Trophoblast cell (in vitro differentiated cells and primary cell): ENCODE measurements around the gene ESD.
"Not testable (repeated sequence)": the region's sequence is repeated elsewhere in the genome, so short reads cannot be mapped to it uniquely, and the experiment has no call there.

Experiments
- DNase-seq, 2 donors: peaks; one replicate each; pipeline ENCODE4 v3.0.0-alpha.2; 2016
- H2AFZ ChIP-seq: 2 replicates; pipeline ENCODE4 v1.6.1; 2013; ENCODE audit warnings: low read length, moderate library complexity, mild to moderate bottlenecking; ENCODE audit not compliant: insufficient read depth, poor library complexity
- H2AK5ac ChIP-seq: 2 replicates; pipeline ENCODE4 v1.6.1; 2013; ENCODE audit warnings: mild to moderate bottlenecking, low read length
- H2BK120ac ChIP-seq: 2 replicates; pipeline ENCODE4 v1.6.1; 2013; ENCODE audit warnings: low read length, mild to moderate bottlenecking, moderate library complexity; ENCODE audit not compliant: insufficient read depth, poor library complexity
- H2BK12ac ChIP-seq: 2 replicates; pipeline ENCODE4 v1.6.1; 2013; ENCODE audit warnings: mild to moderate bottlenecking, low read length, moderate library complexity
- H2BK5ac ChIP-seq: 2 replicates; pipeline ENCODE4 v1.6.1; 2013; ENCODE audit warnings: low read length, low read depth, moderate library complexity, mild to moderate bottlenecking; ENCODE audit not compliant: poor library complexity
- H3K14ac ChIP-seq: 2 replicates; pipeline ENCODE4 v1.6.1; 2013; ENCODE audit warnings: mild to moderate bottlenecking, low read length
- H3K18ac ChIP-seq: 2 replicates; pipeline ENCODE4 v1.6.1; 2013; ENCODE audit warnings: mild to moderate bottlenecking, low read length
- H3K23ac ChIP-seq: 2 replicates; pipeline ENCODE4 v1.6.1; 2013; ENCODE audit warnings: low read length
- H3K27ac ChIP-seq: 2 replicates; pipeline ENCODE4 v1.5.1; 2013; ENCODE audit warnings: low read depth, mild to moderate bottlenecking, inconsistent platforms, low read length, moderate library complexity
- H3K27me3 ChIP-seq: 2 replicates; pipeline ENCODE4 v1.6.1; 2013; ENCODE audit warnings: inconsistent platforms, mild to moderate bottlenecking, low read length, moderate library complexity; ENCODE audit not compliant: insufficient read depth
- H3K36me3 ChIP-seq, 2 experiments: 1 replicate in 1 of 2; 2 replicates in 1 of 2; pipeline ENCODE4 v1.6.1; 2013; ENCODE audit warnings: low read length in 2 of 2, mild to moderate bottlenecking in 2 of 2, moderate library complexity in 1 of 2; ENCODE audit not compliant: insufficient read depth in 2 of 2, control insufficient read depth in 1 of 2
- H3K4ac ChIP-seq: 2 replicates; pipeline ENCODE4 v1.6.1; 2013; ENCODE audit warnings: low read depth, mild to moderate bottlenecking, low read length, moderate library complexity
- H3K4me1 ChIP-seq, 2 experiments: 1 replicate in 1 of 2; 2 replicates in 1 of 2; pipeline ENCODE4 v1.6.1; 2013; ENCODE audit warnings: low read length in 2 of 2, mild to moderate bottlenecking in 2 of 2, moderate library complexity in 1 of 2; ENCODE audit not compliant: insufficient read depth in 2 of 2, control insufficient read depth in 1 of 2
- H3K4me2 ChIP-seq: 2 replicates; pipeline ENCODE4 v1.6.1; 2013; ENCODE audit warnings: inconsistent platforms, mild to moderate bottlenecking, low read length, moderate library complexity
- H3K4me3 ChIP-seq: 2 replicates; pipeline ENCODE4 v1.5.1; 2013; ENCODE audit warnings: mild to moderate bottlenecking, low read depth, low read length, inconsistent platforms
- H3K79me1 ChIP-seq: one replicate; pipeline ENCODE4 v1.6.1; 2013; ENCODE audit warnings: low read length
- H3K79me2 ChIP-seq: 2 replicates; pipeline ENCODE4 v1.6.1; 2013; ENCODE audit warnings: low read length, mild to moderate bottlenecking; ENCODE audit not compliant: control insufficient read depth, insufficient read depth, poor library complexity
- H3K9ac ChIP-seq: 2 replicates; pipeline ENCODE4 v1.6.1; 2013; ENCODE audit warnings: mild to moderate bottlenecking, low read length
- H3K9me3 ChIP-seq: 2 replicates; pipeline ENCODE4 v1.6.1; 2013; ENCODE audit warnings: low read depth, mild to moderate bottlenecking, control low read depth, inconsistent platforms, low read length; ENCODE audit not compliant: insufficient read depth
- H4K12ac ChIP-seq: 2 replicates; pipeline ENCODE4 v1.6.1; 2013; ENCODE audit warnings: low read depth, mild to moderate bottlenecking, low read length, moderate library complexity
- H4K8ac ChIP-seq: 2 replicates; pipeline ENCODE4 v1.6.1; 2013; ENCODE audit warnings: low read depth, mild to moderate bottlenecking, low read length, moderate library complexity
- H4K91ac ChIP-seq: one replicate; pipeline ENCODE4 v1.6.1; 2013; ENCODE audit warnings: low read depth, mild to moderate bottlenecking, low read length, moderate library complexity
- WGBS: extraction: QIAGEN DNeasy Blood & Tissue Kit; methylation state at CpG from one replicate; pipeline ENCODE4 v1.1.7; 2013; ENCODE audit warnings: missing lambda C conversion rate; ENCODE audit not compliant: insufficient read length, insufficient coverage; ENCODE audit errors: extremely low coverage; 5-methylcytosine and 5-hydroxymethylcytosine counted together

ESD gene

GRCh38 chr13:46773541-46773940 lies 23.4 kb downstream of the ESD start:
- DNase-seq = no peak
- no peaks in the 10 kb centered on the region for H3K79me1 ChIP-seq
- no peak overlapping the region for H3K4me2 ChIP-seq
- WGBS = no CpG with 5 or more reads among the region's 2 CpGs
- H3K23ac ChIP-seq = no peak overlapping the region
- H3K14ac ChIP-seq = no peak overlapping the region
- H3K4me3 ChIP-seq = no peak overlapping the region
- no peak overlapping the region for H2BK5ac ChIP-seq
- H3K27ac ChIP-seq = no peak overlapping the region
- H2BK120ac ChIP-seq = no peak overlapping the region
- no peak overlapping the region for H4K12ac ChIP-seq
- H3K9me3 ChIP-seq = no peaks in the 10 kb centered on the region
- H2BK12ac ChIP-seq = no peak overlapping the region
- H4K8ac ChIP-seq = no peak overlapping the region
- peaks cover 0 to 2% of the 10 kb centered on the region in 2 experiments for H3K36me3 ChIP-seq
- no peaks in the 10 kb centered on the region for H3K4me1 ChIP-seq
- H3K27me3 ChIP-seq = no peaks in the 10 kb centered on the region
- no peak overlapping the region for H3K9ac ChIP-seq
- no peak overlapping the region for H2AFZ ChIP-seq
- no peaks in the 10 kb centered on the region for H3K79me2 ChIP-seq
- no peak overlapping the region for H3K4ac ChIP-seq
- no peak overlapping the region for H3K18ac ChIP-seq
- no peak overlapping the region for H2AK5ac ChIP-seq
- H4K91ac ChIP-seq = no peak overlapping the region

- Histone ChIP-seq H3K79me2 (no peaks in the 10 kb centered on the region), H2BK5ac (no peak overlapping the region), H2BK12ac (no peak overlapping the region), H3K27me3 (no peaks in the 10 kb centered on the region), H3K18ac (no peak overlapping the region), H3K4ac (no peak overlapping the region), H3K23ac (no peak overlapping the region), H4K91ac (no peak overlapping the region), H3K4me2 (no peak overlapping the region), H3K9me3 (no peaks in the 10 kb centered on the region), H2BK120ac (no peak overlapping the region), H3K14ac (no peak overlapping the region), H2AFZ (no peak overlapping the region), H3K36me3 (peaks cover 0 to 2% of the 10 kb centered on the region in 2 experiments), H4K8ac (no peak overlapping the region), H4K12ac (no peak overlapping the region), H3K4me3 (no peak overlapping the region), H3K9ac (no peak overlapping the region), H2AK5ac (no peak overlapping the region), H3K4me1 (no peaks in the 10 kb centered on the region), H3K79me1 (no peaks in the 10 kb centered on the region), H3K27ac (no peak overlapping the region)
- DNase-seq = no peak
Measured at GRCh38 chr13:46771693-46772092, 25.3 kb downstream of the ESD start.

- H3K4me2 ChIP-seq, H3K23ac ChIP-seq, H3K79me2 ChIP-seq, H3K4me3 ChIP-seq, H3K9ac ChIP-seq, DNase-seq, H2BK5ac ChIP-seq, H3K18ac ChIP-seq, H2AK5ac ChIP-seq, H4K12ac ChIP-seq, H4K8ac ChIP-seq, H2AFZ ChIP-seq, H3K4ac ChIP-seq, H3K79me1 ChIP-seq, H3K27ac ChIP-seq, H3K14ac ChIP-seq, H2BK12ac ChIP-seq, H3K4me1 ChIP-seq, H3K9me3 ChIP-seq, H2BK120ac ChIP-seq, H3K36me3 ChIP-seq, H3K27me3 ChIP-seq, H4K91ac ChIP-seq: not testable (repeated sequence)
- no CpG with 5 or more reads among the region's 4 CpGs for WGBS
Measured at GRCh38 chr13:46769925-46770324, 27.0 kb downstream of the ESD start.

- no peaks in the 10 kb centered on the region for H3K79me1 ChIP-seq
- H2AK5ac ChIP-seq = no peak overlapping the region
- H3K9ac ChIP-seq = no peak overlapping the region
- H3K4me2 ChIP-seq = no peak overlapping the region
- no peak overlapping the region for H3K27ac ChIP-seq
- no peak overlapping the region for H4K8ac ChIP-seq
- H2AFZ ChIP-seq = no peak overlapping the region
- no CpG with 5 or more reads among the region's 5 CpGs for WGBS
- H3K4me3 ChIP-seq = no peak overlapping the region
- no peak overlapping the region for H2BK5ac ChIP-seq
- no peaks in the 10 kb centered on the region for H3K36me3 ChIP-seq
- H3K79me2 ChIP-seq = no peaks in the 10 kb centered on the region
- no peaks in the 10 kb centered on the region for H3K9me3 ChIP-seq
- no peak overlapping the region for H3K18ac ChIP-seq
- no peak overlapping the region for H3K23ac ChIP-seq
- no peak overlapping the region for H3K14ac ChIP-seq
- no peak overlapping the region for H3K4ac ChIP-seq
- no peak overlapping the region for H4K12ac ChIP-seq
- H3K4me1 ChIP-seq = no peaks in the 10 kb centered on the region
- DNase-seq = no peak
- no peak overlapping the region for H4K91ac ChIP-seq
- H3K27me3 ChIP-seq = no peaks in the 10 kb centered on the region
- H2BK120ac ChIP-seq = no peak overlapping the region
- H2BK12ac ChIP-seq = no peak overlapping the region
Measured at GRCh38 chr13:46761866-46762265, 35.1 kb downstream of the ESD start.
